GM23338 (cell line): ENCODE data around the gene CARD9. TPM values are rescaled to one million over a fixed set of nuclear protein-coding genes. Genes with fewer than 3 reads are reported as not detected.

Experiments
- ATAC-seq: fragments of 200-7000 bp; cut with Tn5 transposase; 3 replicates; pipeline ENCODE4 v1.9.1; 2020
- DNase-seq: peaks from one replicate; pipeline ENCODE4 v3.0.0-alpha.2; 2015; ENCODE audit warnings: low spot score
- H2AFZ ChIP-seq: fragments of 200-600 bp; sonication (generic); 2 replicates; pipeline ENCODE4 v1.8.0; 2016; ENCODE audit warnings: antibody characterized with exemption, mild to moderate bottlenecking, moderate library complexity
- H3F3A ChIP-seq: fragments of 200-600 bp; sonication (generic); replicated peaks from 2 replicates; pipeline ENCODE4 v1.8.0; 2017; ENCODE audit warnings: antibody characterized with exemption, mixed run types, low read depth
- H3K27ac ChIP-seq: fragments of 200-600 bp; sonication (generic); 2 replicates; pipeline ENCODE4 v1.6.1; 2016; ENCODE audit warnings: low read depth
- H3K27me3 ChIP-seq: fragments of 200-600 bp; sonication (generic); 2 replicates; pipeline ENCODE4 v1.8.0; 2016; ENCODE audit warnings: mild to moderate bottlenecking, mixed run types, moderate library complexity; ENCODE audit not compliant: insufficient read depth
- H3K36me3 ChIP-seq: fragments of 200-600 bp; sonication (generic); 2 replicates; pipeline ENCODE4 v1.8.0; 2016; ENCODE audit warnings: mild to moderate bottlenecking; ENCODE audit not compliant: insufficient read depth
- H3K4me1 ChIP-seq: fragments of 200-600 bp; sonication (generic); 2 replicates; pipeline ENCODE4 v1.8.0; 2016; ENCODE audit warnings: mild to moderate bottlenecking, moderate library complexity; ENCODE audit not compliant: insufficient read depth
- H3K4me2 ChIP-seq: fragments of 200-600 bp; sonication (generic); 2 replicates; pipeline ENCODE4 v1.7.1; 2017; ENCODE audit warnings: mixed run types
- H3K4me3 ChIP-seq: fragments of 200-600 bp; sonication (generic); 2 replicates; pipeline ENCODE4 v1.6.1; 2016; ENCODE audit warnings: mixed run types
- H3K79me2 ChIP-seq: fragments of 200-600 bp; sonication (generic); replicated peaks from 2 replicates; pipeline ENCODE4 v1.8.0; 2017; ENCODE audit warnings: mild to moderate bottlenecking; ENCODE audit not compliant: insufficient read depth
- H3K9me2 ChIP-seq: fragments of 200-600 bp; sonication (generic); 2 replicates; pipeline ENCODE4 v1.8.0; 2017; ENCODE audit not compliant: insufficient read depth
- H4K20me1 ChIP-seq: fragments of 200-600 bp; sonication (generic); replicated peaks from 2 replicates; pipeline ENCODE4 v1.8.0; 2017; ENCODE audit warnings: mild to moderate bottlenecking; ENCODE audit not compliant: insufficient read depth
- H3K27ac Mint-ChIP-seq: 2 replicates; pipeline ENCODE4 v1.8.0; 2020; ENCODE audit warnings: inconsistent platforms, mild to moderate bottlenecking, moderate library complexity, mixed read lengths
- H3K27me3 Mint-ChIP-seq: 3 replicates; pipeline ENCODE4 v1.8.0; 2022; ENCODE audit warnings: low read depth, mild to moderate bottlenecking, moderate library complexity, mixed read lengths, inconsistent platforms; ENCODE audit not compliant: insufficient read depth, poor library complexity
- H3K36me3 Mint-ChIP-seq: 3 replicates; pipeline ENCODE4 v1.8.0; 2021; ENCODE audit warnings: low read depth, mild to moderate bottlenecking, inconsistent platforms, moderate library complexity, mixed read lengths
- H3K4me1 Mint-ChIP-seq: 3 replicates; pipeline ENCODE4 v1.8.0; 2020; ENCODE audit warnings: mild to moderate bottlenecking, inconsistent platforms, mixed read lengths
- H3K4me3 Mint-ChIP-seq: 3 replicates; pipeline ENCODE4 v1.8.0; 2021; ENCODE audit warnings: moderate library complexity, mild to moderate bottlenecking, inconsistent platforms, mixed read lengths
- H3K9me3 Mint-ChIP-seq: 3 replicates; pipeline ENCODE4 v1.8.0; 2020; ENCODE audit warnings: moderate library complexity, mild to moderate bottlenecking, inconsistent platforms, mixed read lengths
- EZH2phosphoT487 ChIP-seq: fragments of 200-600 bp; sonication (generic); IDR thresholded peaks from one replicate; pipeline ENCODE4 v1.8.1; 2018; ENCODE audit warnings: antibody characterized with exemption; ENCODE audit not compliant: unreplicated experiment
- ZNF331 ChIP-seq: fragments of 250-450 bp; sonication (Bioruptor Pico); IDR thresholded peaks from 2 replicates; pipeline ENCODE4 v1.5.0; 2020; ENCODE audit warnings: low read depth, mild to moderate bottlenecking, moderate library complexity
- ZNF462 ChIP-seq: fragments of 250-450 bp; sonication (Bioruptor Pico); IDR thresholded peaks from 2 replicates; pipeline ENCODE4 v1.5.0; 2020; ENCODE audit warnings: mild to moderate bottlenecking, moderate library complexity
- polyA plus RNA-seq: library from polyadenylated mRNA; unstranded; fragments of >200 nt; fragmentation: Nextera tagmentation; extraction: Ambion mirVana; gene quantifications from 2 replicates; pipeline ENCODE4 v1.2.1, GENCODE V29; 2016
- total RNA-seq: library from RNA; depleted of rRNA; stranded (reverse); fragments of >200 nt; shearing (Covaris generic); gene quantifications from 2 replicates; pipeline ENCODE4 v1.2.3, GENCODE V29; 2014

The CARD9 gene
- total and polyA plus RNA-seq, 2 experiments from 2014 or later, result 0.49 to 0.63 TPM

- TF ChIP-seq ZNF462 (CRISPR knock-in tag) (no peak), EZH2phosphoT487 (no peak)
These were observed 43.0 kb downstream of the CARD9 start (continued) for GRCh38 chr9:136330406-136330990.

GRCh38 chr9:136329636-136330405, 43.6 kb downstream of the CARD9 start:
- Histone ChIP-seq H3F3A (0 out of 2 replicates have a peak, but pooled peaks cover 3% of the 10 kb centered on the region), H3K36me3 (no peaks in the 10 kb centered on the region), H2AFZ (no peak overlapping the region), H4K20me1 (no peaks in the 10 kb centered on the region), H3K27ac (no peak overlapping the region), H3K4me2 (no peak overlapping the region), H3K9me2 (no peaks in the 10 kb centered on the region), H3K4me3 (no peak overlapping the region), H3K79me2 (no peaks in the 10 kb centered on the region; the same call in 1 of the 2 replicates), H3K27me3 (no peaks in the 10 kb centered on the region), H3K4me1 (peaks cover 17% of the 10 kb centered on the region)
- peaks cover 8% of the 10 kb centered on the region for H3K4me1 Mint-ChIP-seq
- ATAC-seq (no peak), DNase-seq (no peak)
- no peak for TF ChIP-seq EZH2phosphoT487
- TF ChIP-seq ZNF331 (CRISPR knock-in tag), result no peak
- peaks cover 8% of the 10 kb centered on the region for H3K27me3 Mint-ChIP-seq
- H3K4me3 Mint-ChIP-seq, result no peak overlapping the region
- no peaks in the 10 kb centered on the region for H3K36me3 Mint-ChIP-seq
- H3K9me3 Mint-ChIP-seq, result no peaks in the 10 kb centered on the region
- no peak overlapping the region for H3K27ac Mint-ChIP-seq
